Right cardiac atrium (tissue), 5 donors: ENCODE results near the gene THSD7A. TPM values are rescaled to one million over a fixed set of nuclear protein-coding genes. Genes with fewer than 3 reads are reported as not detected.

Experiments
- ATAC-seq, 2 donors: fragments of 200-7000 bp; cut with Tn5 transposase; one replicate each; pipeline versions ENCODE4 v1.8.0 to v1.9.1; 2020; ENCODE audit warnings: moderate library complexity in 2 of 2, mild to moderate bottlenecking in 1 of 2
- DNase-seq, 3 donors: peaks; one replicate each; pipeline ENCODE4 v3.0.0-alpha.2; 2020
- H3K27ac ChIP-seq: one replicate; pipeline ENCODE4 v1.5.1; 2013; ENCODE audit warnings: mild to moderate bottlenecking, low read length, control low read depth, moderate library complexity
- H3K27me3 ChIP-seq: one replicate; pipeline ENCODE4 v1.6.1; 2013; ENCODE audit not compliant: control insufficient read depth, insufficient read depth
- H3K4me1 ChIP-seq: one replicate; pipeline ENCODE4 v1.6.1; 2013; ENCODE audit warnings: low read length; ENCODE audit not compliant: control insufficient read depth, insufficient read depth
- H3K4me3 ChIP-seq: one replicate; pipeline ENCODE4 v1.5.1; 2013; ENCODE audit warnings: low read length, control low read depth
- H3K9me3 ChIP-seq: one replicate; pipeline ENCODE4 v1.6.1; 2013; ENCODE audit warnings: low read length; ENCODE audit not compliant: control insufficient read depth
- WGBS: extraction: QIAGEN DNeasy Blood & Tissue Kit; methylation state at CpG from one replicate; pipeline ENCODE4 v1.1.7; 2013; 5-methylcytosine and 5-hydroxymethylcytosine counted together
- intact Hi-C, 4 donors: fragments of 100-400 bp; cut with DNase I; formaldehyde crosslinking; loops; one replicate each; pipeline versions ENCODE4 v1.11.0 to v1.14.0; 2022 to 2023
- polyA plus RNA-seq: library from polyadenylated mRNA; stranded (reverse); fragments of 200-250 nt; gene quantifications from one replicate; pipeline ENCODE4 v1.2.3, GENCODE V29; 2013
- total RNA-seq, 4 donors: library from RNA; stranded (reverse); fragmentation: NEBNext Ultra II Directional; extraction: Animal tissue kit (Norgen Biotek cat#: 25700); gene quantifications; one replicate each; pipeline ENCODE4 v1.2.1, GENCODE V29; 2021
- donor health status: healthy with polysubstance abuse.
- donor health status: DM: no; HTN: yes; CAD: no.
- donor health status: DM: no; HTN: no; CAD: no.
- donor health status: DM: no; HTN: yes; CAD: no; lungs with severe emphysema.
- donor health status: DM: yes; HTN: yes; CAD: no.

Gene THSD7A
- total and polyA plus RNA-seq, 5 donors = 0.34 to 3.6 (median 2.3) TPM

DNA sequence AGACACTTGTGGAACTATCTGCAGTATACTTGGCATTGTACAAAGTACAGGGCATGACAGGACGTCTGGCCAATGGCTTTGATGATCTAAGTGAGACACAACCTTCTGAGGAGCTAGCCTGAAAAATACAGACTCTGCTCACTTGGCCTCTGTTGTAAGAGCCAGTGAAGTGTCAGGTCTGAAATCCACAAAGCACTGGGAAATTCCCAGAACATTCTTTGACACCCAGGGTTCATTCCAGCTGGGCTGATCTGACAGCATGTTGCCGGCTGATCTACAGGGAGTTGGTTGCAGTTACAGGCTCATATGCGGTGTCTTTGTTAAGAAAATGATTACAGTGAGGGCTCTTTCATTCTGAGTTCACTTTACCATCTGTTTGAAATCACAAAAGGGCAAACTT lies 503.7 kb downstream of the THSD7A start:
- H3K27me3 ChIP-seq = no peaks in the 10 kb centered on the region
- H3K4me1 ChIP-seq = no peaks in the 10 kb centered on the region
- intact Hi-C loops = no loop called here
- 13% methylated on average over 3 of the region's 3 CpGs for WGBS
- no peaks in the 10 kb centered on the region for H3K9me3 ChIP-seq
- no peak overlapping the region for H3K27ac ChIP-seq
- ATAC-seq (no peak), DNase-seq (no peak)
- H3K4me3 ChIP-seq = no peak overlapping the region

DNA sequence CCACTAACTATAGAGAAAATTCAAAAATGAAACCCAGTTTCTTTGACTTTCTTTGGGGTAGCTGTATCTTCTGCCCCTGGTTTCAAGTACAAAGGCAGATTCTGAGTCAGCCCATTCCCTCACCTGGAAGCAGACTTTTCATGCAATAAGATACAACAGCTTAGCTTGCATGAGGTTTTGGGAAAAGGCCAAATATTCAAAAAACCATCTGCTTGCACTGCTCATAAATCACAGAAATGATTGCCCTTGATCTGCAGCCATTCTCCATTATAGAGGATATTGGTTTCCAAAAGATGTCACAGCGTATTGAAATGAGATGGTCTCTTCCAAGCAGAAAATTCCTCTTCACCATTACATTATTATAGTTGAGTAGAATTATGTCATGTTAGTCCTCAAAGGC lies 504.4 kb downstream of the THSD7A start:
- DNase-seq (no peak), ATAC-seq (no peak)
- no peaks in the 10 kb centered on the region for H3K9me3 ChIP-seq
- H3K4me1 ChIP-seq = no peaks in the 10 kb centered on the region
- H3K4me3 ChIP-seq = no peak overlapping the region
- H3K27me3 ChIP-seq = no peaks in the 10 kb centered on the region
- H3K27ac ChIP-seq = no peak overlapping the region
- intact Hi-C loops = no loop called here
- 96% methylated on average over 1 of the region's 1 CpG for WGBS
